BE2C (cell line): ENCODE data around the gene MASTL.

Source experiments
- DNase-seq: peaks from one replicate; pipeline ENCODE4 v3.0.0-alpha.2; 2020
- H3K27me3 ChIP-seq: fragments of 250-450 bp; sonication (Bioruptor Pico); 2 replicates; pipeline ENCODE4 v1.5.1; 2020; ENCODE audit warnings: mild to moderate bottlenecking
- H3K36me3 ChIP-seq: fragments of 250-450 bp; sonication (Bioruptor Pico); 2 replicates; pipeline ENCODE4 v1.5.1; 2020; ENCODE audit warnings: mild to moderate bottlenecking
- H3K4me1 ChIP-seq: fragments of 250-450 bp; sonication (Bioruptor Pico); 2 replicates; pipeline ENCODE4 v1.5.1; 2020
- H3K4me3 ChIP-seq: 2 replicates; pipeline ENCODE4 v1.5.1; 2011; ENCODE audit warnings: low read depth, low read length
- H3K9me3 ChIP-seq: fragments of 250-450 bp; sonication (Bioruptor Pico); 2 replicates; pipeline ENCODE4 v1.5.1; 2020
- TF ChIP-seq, protein P1 (sequence below): IDR thresholded peaks from 2 replicates; pipeline ENCODE4 v1.5.1; 2012; ENCODE audit warnings: mild to moderate bottlenecking, low read depth, low read length

MASTL gene

DNA sequence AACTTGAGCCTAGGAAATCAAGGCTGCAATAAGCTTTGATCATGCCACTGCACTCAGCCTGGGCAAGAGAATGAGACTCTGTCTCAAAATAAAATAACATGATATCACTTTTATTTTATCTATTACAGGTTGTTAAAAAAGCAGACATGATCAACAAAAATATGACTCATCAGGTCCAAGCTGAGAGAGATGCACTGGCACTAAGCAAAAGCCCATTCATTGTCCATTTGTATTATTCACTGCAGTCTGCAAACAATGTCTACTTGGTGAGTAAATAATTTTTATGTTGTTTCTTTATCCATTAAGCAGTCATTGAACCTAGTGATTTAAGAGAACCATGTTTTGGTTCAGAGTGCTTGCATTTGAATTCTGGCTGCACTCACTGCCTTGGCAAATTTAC lies 3.3 kb downstream of the MASTL start:
- no peaks in the 10 kb centered on the region for H3K27me3 ChIP-seq
- TF ChIP-seq, protein P1, sequence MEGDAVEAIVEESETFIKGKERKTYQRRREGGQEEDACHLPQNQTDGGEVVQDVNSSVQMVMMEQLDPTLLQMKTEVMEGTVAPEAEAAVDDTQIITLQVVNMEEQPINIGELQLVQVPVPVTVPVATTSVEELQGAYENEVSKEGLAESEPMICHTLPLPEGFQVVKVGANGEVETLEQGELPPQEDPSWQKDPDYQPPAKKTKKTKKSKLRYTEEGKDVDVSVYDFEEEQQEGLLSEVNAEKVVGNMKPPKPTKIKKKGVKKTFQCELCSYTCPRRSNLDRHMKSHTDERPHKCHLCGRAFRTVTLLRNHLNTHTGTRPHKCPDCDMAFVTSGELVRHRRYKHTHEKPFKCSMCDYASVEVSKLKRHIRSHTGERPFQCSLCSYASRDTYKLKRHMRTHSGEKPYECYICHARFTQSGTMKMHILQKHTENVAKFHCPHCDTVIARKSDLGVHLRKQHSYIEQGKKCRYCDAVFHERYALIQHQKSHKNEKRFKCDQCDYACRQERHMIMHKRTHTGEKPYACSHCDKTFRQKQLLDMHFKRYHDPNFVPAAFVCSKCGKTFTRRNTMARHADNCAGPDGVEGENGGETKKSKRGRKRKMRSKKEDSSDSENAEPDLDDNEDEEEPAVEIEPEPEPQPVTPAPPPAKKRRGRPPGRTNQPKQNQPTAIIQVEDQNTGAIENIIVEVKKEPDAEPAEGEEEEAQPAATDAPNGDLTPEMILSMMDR, result no peak
- DNase-seq, result no peak
- H3K4me3 ChIP-seq, result no peak overlapping the region
- H3K36me3 ChIP-seq, result peaks cover 23% of the 10 kb centered on the region
- H3K4me1 ChIP-seq, result no peaks in the 10 kb centered on the region
- H3K9me3 ChIP-seq, result no peaks in the 10 kb centered on the region

DNA sequence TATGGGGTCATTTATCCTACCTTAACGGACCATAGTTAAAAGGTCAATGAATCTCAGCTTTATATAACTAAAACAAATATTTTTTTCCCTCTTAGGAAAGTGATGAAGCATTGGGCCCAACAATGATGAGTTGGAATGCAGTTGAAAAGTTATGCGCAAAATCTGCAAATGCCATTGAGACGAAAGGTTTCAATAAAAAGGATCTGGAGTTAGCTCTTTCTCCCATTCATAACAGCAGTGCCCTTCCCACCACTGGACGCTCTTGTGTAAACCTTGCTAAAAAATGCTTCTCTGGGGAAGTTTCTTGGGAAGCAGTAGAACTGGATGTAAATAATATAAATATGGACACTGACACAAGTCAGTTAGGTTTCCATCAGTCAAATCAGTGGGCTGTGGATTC lies 14.7 kb downstream of the MASTL start:
- Histone ChIP-seq H3K4me3 (no peak overlapping the region), H3K9me3 (no peaks in the 10 kb centered on the region), H3K36me3 (peaks cover 48% of the 10 kb centered on the region), H3K4me1 (no peaks in the 10 kb centered on the region), H3K27me3 (no peaks in the 10 kb centered on the region)
- TF ChIP-seq, protein P1, result no peak
- no peak for DNase-seq

DNA sequence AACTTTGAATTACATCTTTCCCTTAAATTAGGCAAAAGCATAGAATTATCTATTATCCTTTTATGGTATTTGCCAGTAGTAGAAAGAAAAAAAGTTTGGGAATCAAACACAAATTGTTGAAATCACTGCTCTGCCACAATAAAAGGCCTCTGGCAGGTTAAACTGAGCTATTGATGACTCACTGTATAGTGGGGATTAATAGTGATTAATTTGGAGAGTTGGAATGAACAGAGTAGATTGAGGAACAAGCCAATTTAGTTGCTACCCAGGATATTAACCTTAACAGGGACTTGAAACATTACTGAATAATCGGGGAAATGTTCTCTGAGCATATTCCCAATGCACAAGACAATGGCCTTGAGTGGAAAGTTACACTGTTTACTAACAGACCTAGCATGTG lies 33.1 kb downstream of the MASTL start:
- peaks cover 4% of the 10 kb centered on the region for H3K36me3 ChIP-seq
- no peaks in the 10 kb centered on the region for H3K9me3 ChIP-seq
- TF ChIP-seq, protein P1, result no peak
- no peak overlapping the region for H3K4me3 ChIP-seq
- H3K4me1 ChIP-seq, result no peaks in the 10 kb centered on the region
- no peaks in the 10 kb centered on the region for H3K27me3 ChIP-seq
- no peak for DNase-seq

DNA sequence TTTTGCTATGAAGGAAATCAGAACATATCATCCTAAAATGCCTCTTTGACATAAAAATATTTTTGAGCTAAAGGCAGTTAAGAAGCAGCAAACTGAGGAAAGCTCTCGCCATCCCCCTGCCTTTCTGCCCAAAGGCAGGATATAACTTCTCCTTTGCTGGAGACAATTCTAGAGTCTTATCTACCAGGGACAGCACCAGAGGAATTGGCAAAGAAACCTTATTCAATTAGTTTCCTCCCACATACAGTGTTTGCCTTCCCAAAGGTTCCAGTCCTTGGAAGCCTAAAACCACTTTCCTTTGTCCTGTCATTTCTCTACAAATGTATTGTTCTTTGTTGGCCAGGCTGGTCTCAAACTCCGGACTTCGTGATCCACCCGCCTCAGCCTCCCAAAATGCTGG lies 33.7 kb downstream of the MASTL start:
- H3K27me3 ChIP-seq, result no peaks in the 10 kb centered on the region
- H3K36me3 ChIP-seq, result peaks cover 4% of the 10 kb centered on the region; the same call in 1 of the 2 replicates
- DNase-seq, result no peak
- TF ChIP-seq, protein P1, result no peak
- H3K4me1 ChIP-seq, result no peaks in the 10 kb centered on the region
- no peak overlapping the region for H3K4me3 ChIP-seq
- no peaks in the 10 kb centered on the region for H3K9me3 ChIP-seq

DNA sequence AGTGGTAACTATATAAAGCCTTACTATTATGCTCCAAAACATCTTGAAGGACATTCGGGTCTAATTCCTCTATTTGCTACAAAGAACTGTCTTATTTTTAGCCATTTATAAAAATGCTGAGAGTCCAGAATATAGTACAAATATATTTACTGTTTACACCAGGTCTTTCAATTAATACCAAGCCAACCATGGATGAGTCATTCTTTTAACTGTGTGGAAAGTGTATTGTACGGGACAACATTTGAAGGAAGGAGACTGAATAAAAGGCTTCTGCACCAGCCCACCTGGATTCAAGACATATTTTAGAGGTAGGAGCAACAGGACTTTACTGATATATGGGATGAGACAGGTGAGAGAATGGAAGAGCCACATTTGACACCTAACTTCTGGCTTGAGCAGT lies 35.4 kb downstream of the MASTL start:
- TF ChIP-seq, protein P1, result no peak
- H3K27me3 ChIP-seq, result no peaks in the 10 kb centered on the region
- no peaks in the 10 kb centered on the region for H3K36me3 ChIP-seq
- no peak overlapping the region for H3K4me3 ChIP-seq
- no peaks in the 10 kb centered on the region for H3K9me3 ChIP-seq
- no peaks in the 10 kb centered on the region for H3K4me1 ChIP-seq
- DNase-seq, result no peak

DNA sequence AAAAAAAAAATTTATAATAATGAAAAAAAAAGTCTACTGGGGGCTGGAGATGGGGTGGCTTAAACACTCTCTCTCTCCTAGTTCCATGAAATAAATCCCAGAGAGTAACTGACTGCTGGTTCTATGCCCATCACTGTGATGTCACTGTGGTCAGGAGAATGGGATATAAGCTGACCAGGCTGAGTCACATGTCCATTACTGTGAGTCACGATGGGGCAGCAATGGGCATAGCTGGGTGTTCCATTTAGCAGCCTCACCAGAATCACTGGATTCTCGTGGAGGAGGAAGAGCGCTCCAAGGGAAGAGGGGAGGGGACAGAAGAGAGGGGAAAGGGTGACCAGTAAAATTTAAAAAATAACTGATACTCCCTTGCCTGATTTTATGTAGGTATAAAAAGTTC lies 37.1 kb downstream of the MASTL start:
- H3K27me3 ChIP-seq, result no peaks in the 10 kb centered on the region
- TF ChIP-seq, protein P1, result no peak
- no peaks in the 10 kb centered on the region; the same call in 1 of the 2 replicates for H3K36me3 ChIP-seq
- DNase-seq, result no peak
- H3K4me1 ChIP-seq, result no peaks in the 10 kb centered on the region
- no peak overlapping the region for H3K4me3 ChIP-seq
- H3K9me3 ChIP-seq, result no peaks in the 10 kb centered on the region
